ENCODE results near the gene GNE. TPM values are rescaled to one million over a fixed set of nuclear protein-coding genes. Genes with fewer than 3 reads are reported as not detected.

The GNE gene
- total and polyA plus RNA-seq, 2 of the 13 experiments (the other 11 are each of a cell fraction or from before 2014, with no cell fraction given) = 16.1 to 24.1 TPM

GRCh38 chr9:36190388-36191289 is 67.6 kb downstream of the GNE start, which contains the start of gene CLTA (continued):
- peak; percentile 43; the same call in 1 of the 2 replicates for TF ChIP-seq CREB1 (IDR thresholded peaks at IDR 0.05)
- TF ChIP-seq CREB1 (CRISPR knock-in tag; IDR thresholded peaks at IDR 0.05) = peak; percentile 57; the same call in 1 of the 2 replicates
- TF ChIP-seq, protein P1, sequence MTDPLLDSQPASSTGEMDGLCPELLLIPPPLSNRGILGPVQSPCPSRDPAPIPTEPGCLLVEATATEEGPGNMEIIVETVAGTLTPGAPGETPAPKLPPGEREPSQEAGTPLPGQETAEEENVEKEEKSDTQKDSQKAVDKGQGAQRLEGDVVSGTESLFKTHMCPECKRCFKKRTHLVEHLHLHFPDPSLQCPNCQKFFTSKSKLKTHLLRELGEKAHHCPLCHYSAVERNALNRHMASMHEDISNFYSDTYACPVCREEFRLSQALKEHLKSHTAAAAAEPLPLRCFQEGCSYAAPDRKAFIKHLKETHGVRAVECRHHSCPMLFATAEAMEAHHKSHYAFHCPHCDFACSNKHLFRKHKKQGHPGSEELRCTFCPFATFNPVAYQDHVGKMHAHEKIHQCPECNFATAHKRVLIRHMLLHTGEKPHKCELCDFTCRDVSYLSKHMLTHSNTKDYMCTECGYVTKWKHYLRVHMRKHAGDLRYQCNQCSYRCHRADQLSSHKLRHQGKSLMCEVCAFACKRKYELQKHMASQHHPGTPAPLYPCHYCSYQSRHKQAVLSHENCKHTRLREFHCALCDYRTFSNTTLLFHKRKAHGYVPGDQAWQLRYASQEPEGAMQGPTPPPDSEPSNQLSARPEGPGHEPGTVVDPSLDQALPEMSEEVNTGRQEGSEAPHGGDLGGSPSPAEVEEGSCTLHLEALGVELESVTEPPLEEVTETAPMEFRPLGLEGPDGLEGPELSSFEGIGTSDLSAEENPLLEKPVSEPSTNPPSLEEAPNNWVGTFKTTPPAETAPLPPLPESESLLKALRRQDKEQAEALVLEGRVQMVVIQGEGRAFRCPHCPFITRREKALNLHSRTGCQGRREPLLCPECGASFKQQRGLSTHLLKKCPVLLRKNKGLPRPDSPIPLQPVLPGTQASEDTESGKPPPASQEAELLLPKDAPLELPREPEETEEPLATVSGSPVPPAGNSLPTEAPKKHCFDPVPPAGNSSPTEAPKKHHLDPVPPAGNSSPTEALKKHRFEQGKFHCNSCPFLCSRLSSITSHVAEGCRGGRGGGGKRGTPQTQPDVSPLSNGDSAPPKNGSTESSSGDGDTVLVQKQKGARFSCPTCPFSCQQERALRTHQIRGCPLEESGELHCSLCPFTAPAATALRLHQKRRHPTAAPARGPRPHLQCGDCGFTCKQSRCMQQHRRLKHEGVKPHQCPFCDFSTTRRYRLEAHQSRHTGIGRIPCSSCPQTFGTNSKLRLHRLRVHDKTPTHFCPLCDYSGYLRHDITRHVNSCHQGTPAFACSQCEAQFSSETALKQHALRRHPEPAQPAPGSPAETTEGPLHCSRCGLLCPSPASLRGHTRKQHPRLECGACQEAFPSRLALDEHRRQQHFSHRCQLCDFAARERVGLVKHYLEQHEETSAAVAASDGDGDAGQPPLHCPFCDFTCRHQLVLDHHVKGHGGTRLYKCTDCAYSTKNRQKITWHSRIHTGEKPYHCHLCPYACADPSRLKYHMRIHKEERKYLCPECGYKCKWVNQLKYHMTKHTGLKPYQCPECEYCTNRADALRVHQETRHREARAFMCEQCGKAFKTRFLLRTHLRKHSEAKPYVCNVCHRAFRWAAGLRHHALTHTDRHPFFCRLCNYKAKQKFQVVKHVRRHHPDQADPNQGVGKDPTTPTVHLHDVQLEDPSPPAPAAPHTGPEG (CRISPR knock-in tag; IDR thresholded peaks at IDR 0.05) = peak; percentile 81; the same call in 1 of the 2 replicates
- TF ChIP-seq CC2D1A (CRISPR knock-in tag; IDR thresholded peaks at IDR 0.05) = no peak
- peak; percentile 71; the same call in 1 of the 2 replicates for TF ChIP-seq ZNF263 (CRISPR knock-in tag; IDR thresholded peaks at IDR 0.05)
- peak; percentile 91 for TF ChIP-seq AGO2 (optimal IDR thresholded peaks at IDR 0.05; ENCODE audit: low read depth, low read length)
- TF ChIP-seq CTCF (CRISPR knock-in tag; IDR thresholded peaks at IDR 0.05) = peak; percentile 51
- TF ChIP-seq TEF (CRISPR knock-in tag; IDR thresholded peaks at IDR 0.05) = 0 out of 2 replicates have a peak, but pooled peaks have one; percentile 20
- TF ChIP-seq JUN (CRISPR knock-in tag; IDR thresholded peaks at IDR 0.05) = peak; percentile 10; the same call in 1 of the 2 replicates
- peak; percentile 94 for TF ChIP-seq SALL2 (CRISPR knock-in tag; IDR thresholded peaks at IDR 0.05)
- TF ChIP-seq, protein P2, sequence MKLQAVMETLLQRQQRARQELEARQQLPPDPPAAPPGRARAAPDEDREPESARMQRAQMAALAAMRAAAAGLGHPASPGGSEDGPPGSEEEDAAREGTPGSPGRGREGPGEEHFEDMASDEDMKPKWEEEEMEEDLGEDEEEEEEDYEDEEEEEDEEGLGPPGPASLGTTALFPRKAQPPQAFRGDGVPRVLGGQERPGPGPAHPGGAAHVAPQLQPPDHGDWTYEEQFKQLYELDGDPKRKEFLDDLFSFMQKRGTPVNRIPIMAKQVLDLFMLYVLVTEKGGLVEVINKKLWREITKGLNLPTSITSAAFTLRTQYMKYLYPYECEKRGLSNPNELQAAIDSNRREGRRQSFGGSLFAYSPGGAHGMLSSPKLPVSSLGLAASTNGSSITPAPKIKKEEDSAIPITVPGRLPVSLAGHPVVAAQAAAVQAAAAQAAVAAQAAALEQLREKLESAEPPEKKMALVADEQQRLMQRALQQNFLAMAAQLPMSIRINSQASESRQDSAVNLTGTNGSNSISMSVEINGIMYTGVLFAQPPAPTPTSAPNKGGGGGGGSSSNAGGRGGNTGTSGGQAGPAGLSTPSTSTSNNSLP (IDR thresholded peaks at IDR 0.05; ENCODE audit: low read depth, low read length) = peak; percentile 25; the same call in 1 of the 2 replicates
- peak; percentile 48 for TF ChIP-seq SRSF1 (optimal IDR thresholded peaks at IDR 0.05; ENCODE audit: low read depth, low read length)
- 0 out of 2 replicates have a peak, but pooled peaks have one; percentile 18 for TF ChIP-seq FOXO4 (CRISPR knock-in tag; conservative IDR thresholded peaks at IDR 0.05)
- TF ChIP-seq HDAC1 (CRISPR knock-in tag; IDR thresholded peaks at IDR 0.05) = peak; percentile 93
